Transverse colon (tissue), 4 donors: Measurements from ENCODE around the gene MAGI1. TPM values are rescaled to one million over a fixed set of nuclear protein-coding genes. Genes with fewer than 3 reads are reported as not detected.

Source experiments
- DNase-seq: peaks from one replicate; pipeline ENCODE4 v3.0.0-alpha.2; 2019
- H3K27ac ChIP-seq, 4 donors: fragments of 200-600 bp; sonication (generic); 2 replicates each; pipeline ENCODE4 v1.5.1; 2016 to 2018; ENCODE audit warnings: inconsistent platforms in 4 of 4
- H3K27me3 ChIP-seq: fragments of 200-600 bp; sonication (generic); 2 replicates; pipeline ENCODE4 v1.5.1; 2017; ENCODE audit warnings: inconsistent platforms
- H3K36me3 ChIP-seq, 4 donors: fragments of 200-600 bp; sonication (generic); 2 replicates each; pipeline ENCODE4 v1.5.1; 2017 to 2019; ENCODE audit warnings: inconsistent platforms in 4 of 4
- H3K4me1 ChIP-seq, 4 donors: fragments of 200-600 bp; sonication (generic); 2 replicates each; pipeline ENCODE4 v1.5.1; 2017 to 2020; ENCODE audit warnings: inconsistent platforms in 4 of 4
- H3K4me3 ChIP-seq, 4 donors: fragments of 200-600 bp; sonication (generic); 1 replicate in 1 of 4; 2 replicates in 3 of 4; pipeline versions ENCODE4 v1.5.1 to v1.6.1; 2017 to 2019; ENCODE audit warnings: inconsistent platforms in 4 of 4
- H3K9me3 ChIP-seq, 2 donors: fragments of 200-600 bp; sonication (generic); 2 replicates each; pipeline ENCODE4 v1.5.1; 2017 to 2019; ENCODE audit warnings: inconsistent platforms in 2 of 2
- EP300 ChIP-seq: sonication (generic); formaldehyde crosslinking; IDR thresholded peaks from one replicate; pipeline ENCODE4 v1.6.1; 2017; ENCODE audit warnings: antibody characterized with exemption, low read depth
- POLR2A ChIP-seq: fragments of 450-650 bp; IDR thresholded peaks from one replicate; pipeline ENCODE4 v1.6.1; 2016; ENCODE audit warnings: antibody characterized with exemption, mild to moderate bottlenecking, moderate library complexity
- POLR2AphosphoS5 ChIP-seq, 3 donors: sonication (generic); formaldehyde crosslinking; IDR thresholded peaks; one replicate each; pipeline ENCODE4 v1.6.1; 2016; ENCODE audit warnings: antibody characterized with exemption in 3 of 3
- WGBS, 2 donors: methylation state at CpG; one replicate each; pipeline ENCODE4 v1.1.5; 2018; ENCODE audit warnings: low coverage in 1 of 2; 5-methylcytosine and 5-hydroxymethylcytosine counted together
- in situ Hi-C, 4 donors: fragments of 200-750 bp; cut with MboI; loops; one replicate each; pipeline versions ENCODE4 v1.15.0 to v1.15.1; 2017; ENCODE audit warnings: low sequenced_read_pairs in 3 of 4, low pct_ligation_motif_present in 1 of 4, low pct_unique_long_range_greater_than_20kb in 1 of 4
- intact Hi-C: fragments of 100-400 bp; cut with DNase I; formaldehyde crosslinking; loops from one replicate; pipeline ENCODE4 v1.15.1; 2023; ENCODE audit warnings: low total_unique reads
- total RNA-seq, 4 donors: library from RNA; depleted of rRNA; stranded (reverse); fragments of >200 nt; gene quantifications; one replicate each; pipeline ENCODE4 v1.1.0, GENCODE V29; 2016
- TF ChIP-seq, protein P1 (sequence below), 5 experiments: fragments of 200-600 bp in 3 of 5; fragments of 450-650 bp in 2 of 5; sonication (generic) in 3 of 5; IDR thresholded peaks; 1 replicate in 2 of 5; 2 replicates in 3 of 5; pipeline ENCODE4 v1.5.1; 2016 to 2017; ENCODE audit warnings: antibody characterized with exemption in 5 of 5, inconsistent platforms in 3 of 5, mild to moderate bottlenecking in 2 of 5, moderate library complexity in 1 of 5

Gene MAGI1
- total RNA-seq, 4 donors from 2014 or later: 50.8 to 190 (median 67.4) TPM

DNA sequence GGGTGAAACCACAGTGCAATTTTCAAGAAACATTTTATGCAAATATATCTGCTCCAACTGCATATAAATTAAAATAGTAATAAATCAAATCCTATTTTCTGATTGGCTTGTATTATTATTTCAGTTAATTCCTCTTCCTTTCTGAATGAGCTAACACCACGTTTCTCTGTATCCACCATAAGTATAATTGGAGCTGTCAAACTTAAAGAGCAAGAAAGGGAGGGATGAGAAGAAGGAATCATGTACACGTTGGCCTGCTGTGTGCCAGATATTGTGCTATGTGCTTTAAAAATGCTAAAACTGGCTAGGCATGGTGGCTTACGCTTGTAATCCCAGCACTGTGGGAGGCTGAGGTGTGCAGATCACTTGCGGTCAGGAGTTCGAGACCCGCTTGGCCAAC, 180.0 kb downstream of the MAGI1 start:
- H3K36me3 ChIP-seq: no peaks in the 10 kb centered on the region
- in situ Hi-C loops: no loop called here
- TF ChIP-seq, protein P1, sequence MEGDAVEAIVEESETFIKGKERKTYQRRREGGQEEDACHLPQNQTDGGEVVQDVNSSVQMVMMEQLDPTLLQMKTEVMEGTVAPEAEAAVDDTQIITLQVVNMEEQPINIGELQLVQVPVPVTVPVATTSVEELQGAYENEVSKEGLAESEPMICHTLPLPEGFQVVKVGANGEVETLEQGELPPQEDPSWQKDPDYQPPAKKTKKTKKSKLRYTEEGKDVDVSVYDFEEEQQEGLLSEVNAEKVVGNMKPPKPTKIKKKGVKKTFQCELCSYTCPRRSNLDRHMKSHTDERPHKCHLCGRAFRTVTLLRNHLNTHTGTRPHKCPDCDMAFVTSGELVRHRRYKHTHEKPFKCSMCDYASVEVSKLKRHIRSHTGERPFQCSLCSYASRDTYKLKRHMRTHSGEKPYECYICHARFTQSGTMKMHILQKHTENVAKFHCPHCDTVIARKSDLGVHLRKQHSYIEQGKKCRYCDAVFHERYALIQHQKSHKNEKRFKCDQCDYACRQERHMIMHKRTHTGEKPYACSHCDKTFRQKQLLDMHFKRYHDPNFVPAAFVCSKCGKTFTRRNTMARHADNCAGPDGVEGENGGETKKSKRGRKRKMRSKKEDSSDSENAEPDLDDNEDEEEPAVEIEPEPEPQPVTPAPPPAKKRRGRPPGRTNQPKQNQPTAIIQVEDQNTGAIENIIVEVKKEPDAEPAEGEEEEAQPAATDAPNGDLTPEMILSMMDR (IDR thresholded peaks at IDR 0.05): no peak
- TF ChIP-seq EP300 (no peak), POLR2A (no peak), POLR2AphosphoS5 (IDR thresholded peaks at IDR 0.05) (no peak)
- H3K4me1 ChIP-seq: peaks cover 0 to 19% (median 0%) of the 10 kb centered on the region in 4 donors
- intact Hi-C loops: no loop called here
- WGBS, 2 donors: 88 to 90% methylated on average over 2 to 6 of the region's 6 CpGs
- H3K27me3 ChIP-seq: no peaks in the 10 kb centered on the region
- no peaks in the 10 kb centered on the region for H3K9me3 ChIP-seq
- no peak for DNase-seq
- H3K4me3 ChIP-seq: no peak overlapping the region
- H3K27ac ChIP-seq: no peak overlapping the region

DNA sequence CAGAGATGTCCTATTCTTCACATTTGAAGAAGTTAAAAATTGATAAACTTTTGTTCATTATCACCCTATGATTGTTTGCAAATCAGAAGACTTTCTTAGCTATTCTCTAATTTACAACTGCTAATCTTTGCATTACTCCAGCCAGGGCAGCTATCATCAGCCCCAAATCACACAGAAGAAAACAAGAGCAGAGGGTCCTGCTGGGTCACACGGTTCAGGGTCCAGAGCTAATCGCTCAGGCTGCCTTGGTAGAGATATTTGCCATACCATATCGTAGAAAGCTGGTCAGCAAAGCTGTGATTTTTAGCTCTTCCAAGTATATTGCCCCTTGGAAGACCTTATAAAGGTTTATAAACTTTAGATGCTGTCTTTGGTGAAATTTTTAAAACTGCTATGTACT, 181.4 kb downstream of the MAGI1 start:
- TF ChIP-seq, protein P1 (IDR thresholded peaks at IDR 0.05): no peak
- TF ChIP-seq POLR2A (no peak), EP300 (no peak), POLR2AphosphoS5 (IDR thresholded peaks at IDR 0.05) (no peak)
- no peak overlapping the region for H3K4me3 ChIP-seq
- 64 to 69% methylated on average over 3 of the region's 3 CpGs for WGBS, 2 donors

DNA sequence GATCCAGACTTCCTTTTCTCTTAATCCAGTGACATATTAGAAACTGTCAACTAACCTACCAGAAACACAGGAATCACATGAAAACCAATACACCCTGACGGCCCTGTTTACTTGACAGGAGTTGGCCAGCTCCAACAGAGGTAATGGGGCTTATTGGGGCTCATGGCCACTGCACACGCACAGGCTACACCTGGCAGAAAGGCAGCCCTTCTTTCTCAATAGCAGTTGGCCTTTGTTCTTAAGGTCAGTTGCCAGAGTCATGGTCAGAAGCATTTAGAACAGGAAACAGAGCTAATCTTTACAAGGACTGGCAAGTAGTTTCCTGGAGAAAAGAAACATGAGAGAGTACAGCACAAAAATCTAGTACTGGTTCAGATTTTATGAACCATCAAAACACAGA, 181.8 kb downstream of the MAGI1 start:
- H3K27ac ChIP-seq: no peak overlapping the region
- H3K9me3 ChIP-seq: no peaks in the 10 kb centered on the region
- TF ChIP-seq POLR2AphosphoS5 (IDR thresholded peaks at IDR 0.05) (no peak), POLR2A (no peak), EP300 (no peak)
- TF ChIP-seq, protein P1 (IDR thresholded peaks at IDR 0.05): no peak
- 50% methylated on average over 2 of the region's 2 CpGs; no CpG with 5 or more reads in 1 of the 2 donors for WGBS, 2 donors
- no peaks in the 10 kb centered on the region for H3K27me3 ChIP-seq
- H3K4me3 ChIP-seq: no peak overlapping the region
- in situ Hi-C loops: no loop called here
- intact Hi-C loops: no loop called here
- H3K4me1 ChIP-seq: peaks cover 0 to 19% (median 2%) of the 10 kb centered on the region in 4 donors
- DNase-seq: no peak
- no peaks in the 10 kb centered on the region for H3K36me3 ChIP-seq

More for the DNA sequence above, 181.4 kb downstream of the MAGI1 start:
- Histone ChIP-seq H3K4me1 (peaks cover 0 to 19% (median 0%) of the 10 kb centered on the region in 4 donors), H3K27ac (no peak overlapping the region), H3K27me3 (no peaks in the 10 kb centered on the region), H3K9me3 (no peaks in the 10 kb centered on the region), H3K36me3 (no peaks in the 10 kb centered on the region)
- intact Hi-C loops (no loop called here), in situ Hi-C loops (no loop called here)
- DNase-seq: no peak

DNA sequence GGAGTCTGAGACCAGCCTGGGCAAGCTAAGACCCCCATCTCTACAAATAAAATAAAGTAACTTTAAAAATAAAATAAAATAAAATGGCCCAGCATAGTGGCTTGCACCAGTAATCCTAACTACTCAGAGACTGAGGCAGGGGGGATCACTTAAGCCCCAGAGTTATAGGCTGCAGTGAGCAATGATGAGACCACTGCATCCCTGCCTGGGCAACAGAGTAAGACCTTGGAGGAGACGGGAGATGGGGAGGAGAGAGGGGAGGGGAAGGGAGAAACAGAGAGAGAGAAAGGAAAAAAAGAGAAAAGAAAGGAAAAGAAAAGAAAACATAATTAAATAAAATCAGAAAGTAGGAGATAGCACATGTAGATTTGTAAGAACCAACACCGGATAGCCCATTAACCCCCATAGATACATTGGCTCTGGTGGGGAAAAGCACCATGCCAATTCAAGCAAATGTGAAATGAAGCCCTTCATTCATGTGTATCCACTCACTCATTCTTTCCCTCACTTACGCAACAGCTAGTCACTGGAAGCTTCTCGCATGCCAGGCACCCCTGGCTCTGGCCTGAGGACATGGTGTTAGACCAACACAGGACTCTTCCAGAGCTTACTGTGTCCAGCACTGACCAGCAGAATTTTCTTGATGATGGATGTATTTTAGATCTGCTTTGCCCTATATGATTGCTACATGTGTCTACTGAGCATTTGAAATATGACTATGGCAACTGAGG, 183.2 kb downstream of the MAGI1 start:
- Histone ChIP-seq H3K9me3 (no peaks in the 10 kb centered on the region), H3K4me3 (no peak overlapping the region), H3K27ac (peak overlapping the region in 2 of 4 donors; percentile 20 to 37), H3K27me3 (no peaks in the 10 kb centered on the region), H3K4me1 (peaks cover 0 to 19% (median 2%) of the 10 kb centered on the region in 4 donors), H3K36me3 (no peaks in the 10 kb centered on the region)
- in situ Hi-C loops (no loop called here), intact Hi-C loops (no loop called here)
- WGBS, 2 donors: 82% methylated on average over 4 of the region's 4 CpGs; no CpG with 5 or more reads in 1 of the 2 donors
- no peak for DNase-seq
- TF ChIP-seq, protein P1 (IDR thresholded peaks at IDR 0.05): no peak
- TF ChIP-seq POLR2A: no peak
- TF ChIP-seq EP300: no peak
- TF ChIP-seq POLR2AphosphoS5 (IDR thresholded peaks at IDR 0.05): no peak
